NAMALWA (cell line): ENCODE data around the gene ZNF599.
"Not testable (repeated sequence)": the region's sequence is repeated elsewhere in the genome, so short reads cannot be mapped to it uniquely, and the experiment has no call there.

Experiments used
- DNase-seq: peaks from one replicate; pipeline ENCODE4 v3.0.0-alpha.2; 2015; ENCODE audit warnings: low spot score

The ZNF599 gene

GRCh38 chr19:34772697-34773554 is at the start of gene ZNF599:
Gene ZNF599, minus strand, starts transcription at chr19:34773215. Its CDS starts 374 bp downstream, at chr19:34772841.
- DNase-seq = peak; percentile 87

- no peak for DNase-seq
Measured at GRCh38 chr19:34818270-34818669, 45.3 kb upstream of the ZNF599 start.

GRCh38 chr19:34816708-34817107 is 43.7 kb upstream of the ZNF599 start:
- no peak for DNase-seq

- DNase-seq = no peak
Measured at GRCh38 chr19:34808566-34808965, 35.6 kb upstream of the ZNF599 start.

- no peak for DNase-seq
Measured at GRCh38 chr19:34806976-34807860, 34.2 kb upstream of the ZNF599 start.

GRCh38 chr19:34804115-34804514 is 31.1 kb upstream of the ZNF599 start:
- no peak for DNase-seq

GRCh38 chr19:34796953-34797352 is 23.9 kb upstream of the ZNF599 start:
- DNase-seq = not testable (repeated sequence)

- no peak for DNase-seq
Measured at GRCh38 chr19:34794066-34794960, 21.3 kb upstream of the ZNF599 start.

GRCh38 chr19:34793565-34793964 is 20.6 kb upstream of the ZNF599 start:
- DNase-seq = no peak

- peak; percentile 6 for DNase-seq
Measured at GRCh38 chr19:34788074-34788473, 15.1 kb upstream of the ZNF599 start.

- no peak for DNase-seq
Measured at GRCh38 chr19:34787059-34787824, 14.2 kb upstream of the ZNF599 start.

GRCh38 chr19:34786236-34786635 is 13.2 kb upstream of the ZNF599 start:
- no peak for DNase-seq

- DNase-seq = no peak
Measured at GRCh38 chr19:34779652-34780051, 6.6 kb upstream of the ZNF599 start.

- no peak for DNase-seq
Measured at GRCh38 chr19:34778342-34778741, 5.3 kb upstream of the ZNF599 start.

GRCh38 chr19:34774857-34775256 is 1.8 kb upstream of the ZNF599 start:
- no peak for DNase-seq

- no peak for DNase-seq
Measured at GRCh38 chr19:34773555-34773864, 495 bp upstream of the ZNF599 start.

- no peak for DNase-seq
Measured at GRCh38 chr19:34767951-34768350, 5.1 kb downstream of the ZNF599 start.

- no peak for DNase-seq
Measured at GRCh38 chr19:34766386-34766785, 6.6 kb downstream of the ZNF599 start.

- DNase-seq = no peak
Measured at GRCh38 chr19:34759218-34759917, 13.6 kb downstream of the ZNF599 start.

GRCh38 chr19:34757441-34757840 is 15.6 kb downstream of the ZNF599 start:
- DNase-seq = no peak
